ENCODE measurements around the gene PGM1. TPM values are rescaled to one million over a fixed set of nuclear protein-coding genes. Genes with fewer than 3 reads are reported as not detected.

PGM1 gene
- total RNA-seq, 1 experiment from 2014 or later, result 54.6 TPM

DNA sequence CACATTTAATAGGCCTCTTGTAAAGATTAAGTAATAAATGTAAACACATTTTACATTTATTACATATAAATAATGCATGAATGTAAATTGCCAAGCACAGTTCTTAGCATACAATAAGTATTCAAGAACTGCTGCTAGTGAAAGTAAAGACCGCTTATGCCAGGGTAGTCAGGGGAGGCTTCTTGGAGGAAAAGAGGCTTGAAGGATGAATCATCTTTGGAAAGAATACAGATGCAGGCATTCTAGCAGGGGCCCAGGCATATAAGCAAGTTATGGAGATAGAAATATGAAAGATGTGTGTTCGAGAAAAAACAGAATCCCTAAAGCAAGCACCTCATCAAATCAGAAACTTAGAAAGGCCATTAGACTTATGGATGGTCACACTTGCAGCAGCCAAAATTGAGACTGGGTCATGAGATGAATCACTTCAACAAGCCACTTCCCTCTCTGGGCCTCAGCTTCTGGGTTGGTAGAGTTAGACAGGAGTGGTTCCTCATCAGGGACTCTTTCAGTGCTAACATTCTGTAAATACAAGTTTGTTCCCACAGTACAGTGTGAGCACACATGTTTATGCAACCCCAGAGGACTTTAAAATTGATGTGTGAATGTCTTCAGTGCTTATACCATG lies 100.8 kb downstream of the PGM1 start:
- TF ChIP-seq, protein P1, sequence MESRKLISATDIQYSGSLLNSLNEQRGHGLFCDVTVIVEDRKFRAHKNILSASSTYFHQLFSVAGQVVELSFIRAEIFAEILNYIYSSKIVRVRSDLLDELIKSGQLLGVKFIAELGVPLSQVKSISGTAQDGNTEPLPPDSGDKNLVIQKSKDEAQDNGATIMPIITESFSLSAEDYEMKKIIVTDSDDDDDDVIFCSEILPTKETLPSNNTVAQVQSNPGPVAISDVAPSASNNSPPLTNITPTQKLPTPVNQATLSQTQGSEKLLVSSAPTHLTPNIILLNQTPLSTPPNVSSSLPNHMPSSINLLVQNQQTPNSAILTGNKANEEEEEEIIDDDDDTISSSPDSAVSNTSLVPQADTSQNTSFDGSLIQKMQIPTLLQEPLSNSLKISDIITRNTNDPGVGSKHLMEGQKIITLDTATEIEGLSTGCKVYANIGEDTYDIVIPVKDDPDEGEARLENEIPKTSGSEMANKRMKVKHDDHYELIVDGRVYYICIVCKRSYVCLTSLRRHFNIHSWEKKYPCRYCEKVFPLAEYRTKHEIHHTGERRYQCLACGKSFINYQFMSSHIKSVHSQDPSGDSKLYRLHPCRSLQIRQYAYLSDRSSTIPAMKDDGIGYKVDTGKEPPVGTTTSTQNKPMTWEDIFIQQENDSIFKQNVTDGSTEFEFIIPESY (IDR thresholded peaks at IDR 0.05; ENCODE audit: extremely low read depth, insufficient replicate concordance, low read length), result no peak
- TF ChIP-seq, protein P2, sequence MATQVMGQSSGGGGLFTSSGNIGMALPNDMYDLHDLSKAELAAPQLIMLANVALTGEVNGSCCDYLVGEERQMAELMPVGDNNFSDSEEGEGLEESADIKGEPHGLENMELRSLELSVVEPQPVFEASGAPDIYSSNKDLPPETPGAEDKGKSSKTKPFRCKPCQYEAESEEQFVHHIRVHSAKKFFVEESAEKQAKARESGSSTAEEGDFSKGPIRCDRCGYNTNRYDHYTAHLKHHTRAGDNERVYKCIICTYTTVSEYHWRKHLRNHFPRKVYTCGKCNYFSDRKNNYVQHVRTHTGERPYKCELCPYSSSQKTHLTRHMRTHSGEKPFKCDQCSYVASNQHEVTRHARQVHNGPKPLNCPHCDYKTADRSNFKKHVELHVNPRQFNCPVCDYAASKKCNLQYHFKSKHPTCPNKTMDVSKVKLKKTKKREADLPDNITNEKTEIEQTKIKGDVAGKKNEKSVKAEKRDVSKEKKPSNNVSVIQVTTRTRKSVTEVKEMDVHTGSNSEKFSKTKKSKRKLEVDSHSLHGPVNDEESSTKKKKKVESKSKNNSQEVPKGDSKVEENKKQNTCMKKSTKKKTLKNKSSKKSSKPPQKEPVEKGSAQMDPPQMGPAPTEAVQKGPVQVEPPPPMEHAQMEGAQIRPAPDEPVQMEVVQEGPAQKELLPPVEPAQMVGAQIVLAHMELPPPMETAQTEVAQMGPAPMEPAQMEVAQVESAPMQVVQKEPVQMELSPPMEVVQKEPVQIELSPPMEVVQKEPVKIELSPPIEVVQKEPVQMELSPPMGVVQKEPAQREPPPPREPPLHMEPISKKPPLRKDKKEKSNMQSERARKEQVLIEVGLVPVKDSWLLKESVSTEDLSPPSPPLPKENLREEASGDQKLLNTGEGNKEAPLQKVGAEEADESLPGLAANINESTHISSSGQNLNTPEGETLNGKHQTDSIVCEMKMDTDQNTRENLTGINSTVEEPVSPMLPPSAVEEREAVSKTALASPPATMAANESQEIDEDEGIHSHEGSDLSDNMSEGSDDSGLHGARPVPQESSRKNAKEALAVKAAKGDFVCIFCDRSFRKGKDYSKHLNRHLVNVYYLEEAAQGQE (IDR thresholded peaks at IDR 0.05; ENCODE audit: low read depth), result no peak
- TF ChIP-seq ZNF274 (IDR thresholded peaks at IDR 0.05; ENCODE audit: low read depth, low read length) (no peak), TCF7L2 (IDR thresholded peaks at IDR 0.05; ENCODE audit: borderline replicate concordance, extremely low read depth, insufficient read depth, insufficient read length) (no peak), CEBPB (IDR thresholded peaks at IDR 0.05; ENCODE audit: low read depth) (no peak), EZH2 (IDR thresholded peaks at IDR 0.05) (no peak), POLR2A (IDR thresholded peaks at IDR 0.05; ENCODE audit: borderline replicate concordance, extremely low read depth, insufficient read depth, insufficient read length) (no peak), POLR2AphosphoS5 (IDR thresholded peaks at IDR 0.05; ENCODE audit: low read depth, low read length) (no peak), CBX3 (IDR thresholded peaks at IDR 0.05; ENCODE audit: low read depth) (no peak)
- TF ChIP-seq, protein P3, sequence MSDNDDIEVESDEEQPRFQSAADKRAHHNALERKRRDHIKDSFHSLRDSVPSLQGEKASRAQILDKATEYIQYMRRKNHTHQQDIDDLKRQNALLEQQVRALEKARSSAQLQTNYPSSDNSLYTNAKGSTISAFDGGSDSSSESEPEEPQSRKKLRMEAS (IDR thresholded peaks at IDR 0.05), result no peak
- TF ChIP-seq, protein P4, sequence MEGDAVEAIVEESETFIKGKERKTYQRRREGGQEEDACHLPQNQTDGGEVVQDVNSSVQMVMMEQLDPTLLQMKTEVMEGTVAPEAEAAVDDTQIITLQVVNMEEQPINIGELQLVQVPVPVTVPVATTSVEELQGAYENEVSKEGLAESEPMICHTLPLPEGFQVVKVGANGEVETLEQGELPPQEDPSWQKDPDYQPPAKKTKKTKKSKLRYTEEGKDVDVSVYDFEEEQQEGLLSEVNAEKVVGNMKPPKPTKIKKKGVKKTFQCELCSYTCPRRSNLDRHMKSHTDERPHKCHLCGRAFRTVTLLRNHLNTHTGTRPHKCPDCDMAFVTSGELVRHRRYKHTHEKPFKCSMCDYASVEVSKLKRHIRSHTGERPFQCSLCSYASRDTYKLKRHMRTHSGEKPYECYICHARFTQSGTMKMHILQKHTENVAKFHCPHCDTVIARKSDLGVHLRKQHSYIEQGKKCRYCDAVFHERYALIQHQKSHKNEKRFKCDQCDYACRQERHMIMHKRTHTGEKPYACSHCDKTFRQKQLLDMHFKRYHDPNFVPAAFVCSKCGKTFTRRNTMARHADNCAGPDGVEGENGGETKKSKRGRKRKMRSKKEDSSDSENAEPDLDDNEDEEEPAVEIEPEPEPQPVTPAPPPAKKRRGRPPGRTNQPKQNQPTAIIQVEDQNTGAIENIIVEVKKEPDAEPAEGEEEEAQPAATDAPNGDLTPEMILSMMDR (IDR thresholded peaks at IDR 0.05 in 2 of 3, conservative IDR thresholded peaks at IDR 0.05 in 1 of 3; ENCODE audit: borderline replicate concordance in 1 of 3, insufficient read depth in 1 of 3, low read depth in 2 of 3, low read length in 2 of 3), result no peak
- ATAC-seq, result no peak
- ChIA-PET POLR2A (no interaction called here), CTCF (no interaction called here), RAD21 (ENCODE audit: low non-redundant PET in 1 of 2, low total read pairs in 2 of 2, uncharacterized antibody in 2 of 2, unreplicated experiment in 2 of 2) (no interaction called here)
- Histone ChIP-seq H3K9me3 (ENCODE audit: control insufficient read depth in 1 of 2, insufficient read depth in 1 of 2, low read depth in 1 of 2, low read length in 2 of 2) (no peaks in the 10 kb centered on the region), H3K4me3 (replicated peaks in 1 of 2; ENCODE audit: low read depth in 1 of 2, low read length in 2 of 2) (no peak overlapping the region), H3K9me2 (ENCODE audit: insufficient read depth) (no peaks in the 10 kb centered on the region), H3K36me3 (ENCODE audit: control insufficient read depth in 1 of 2, insufficient read depth in 2 of 2, low read length in 2 of 2) (no peaks in the 10 kb centered on the region), H2AFZ (ENCODE audit: low read depth, low read length, poor library complexity, severe bottlenecking) (no peak overlapping the region), H3K27me3 (ENCODE audit: insufficient read depth, low read length) (no peaks in the 10 kb centered on the region), H4K20me1 (ENCODE audit: insufficient read depth) (no peaks in the 10 kb centered on the region), H3K4me1 (ENCODE audit: control insufficient read depth in 1 of 2, insufficient read depth in 2 of 2, low read length in 2 of 2) (peaks cover 0 to 6% of the 10 kb centered on the region in 2 experiments; a peak in 1 of 4 replicates), H3K79me2 (ENCODE audit: insufficient read depth, low read length) (no peaks in the 10 kb centered on the region), H3K4me2 (ENCODE audit: low read length) (no peak overlapping the region), H3K27ac (ENCODE audit: low read depth, low read length) (no peak overlapping the region), H3K9ac (ENCODE audit: low read length) (no peak overlapping the region)
- intact Hi-C loops (cut with micrococcal nuclease), result loop anchor here (5.0 kb wide), 1 partner anchor 223 kb away; no protein-coding TSS in a partner anchor
- BruUV-seq (replicated peaks), result no TSS peak
- DNase-seq (ENCODE audit: low read depth, low spot score), result no peak

Measured in HCT116 (cell line).